Activated gamma-delta T cell treated with anti-CD3 and anti-CD28 coated beads, Interleukin-2, amount 50 U/mL, for 16 hours (primary cell): ENCODE data around the gene GIN1.
"Not testable (repeated sequence)": the region's sequence is repeated elsewhere in the genome, so short reads cannot be mapped to it uniquely, and the experiment has no call there.

Source experiments
- DNase-seq: peaks from one replicate; pipeline ENCODE4 v3.0.0-alpha.2; 2020; ENCODE audit warnings: low read depth

The GIN1 gene

GRCh38 chr5:103110403-103110802 lies 9.5 kb downstream of the GIN1 start:
- DNase-seq, result no peak

- DNase-seq, result no peak
These were observed 10.7 kb downstream of the GIN1 start for GRCh38 chr5:103109277-103109676.

- no peak for DNase-seq
These were observed 11.9 kb downstream of the GIN1 start for GRCh38 chr5:103108086-103108485.

- no peak for DNase-seq
These were observed 17.7 kb downstream of the GIN1 start for GRCh38 chr5:103102234-103102633.

GRCh38 chr5:103101079-103101750 lies 18.7 kb downstream of the GIN1 start:
- no peak for DNase-seq

- DNase-seq, result no peak
These were observed 20.9 kb downstream of the GIN1 start for GRCh38 chr5:103098993-103099392.

- DNase-seq, result no peak
These were observed 25.2 kb downstream of the GIN1 start for GRCh38 chr5:103094737-103095136.

GRCh38 chr5:103093727-103094126 lies 26.2 kb downstream of the GIN1 start:
- DNase-seq, result no peak

- DNase-seq, result no peak
These were observed 27.3 kb downstream of the GIN1 start for GRCh38 chr5:103092676-103093075.

- no peak for DNase-seq
These were observed 29.1 kb downstream of the GIN1 start for GRCh38 chr5:103090791-103091190.

GRCh38 chr5:103089272-103089671 lies 30.7 kb downstream of the GIN1 start:
- DNase-seq, result no peak

- no peak for DNase-seq
These were observed 33.4 kb downstream of the GIN1 start for GRCh38 chr5:103086547-103086946.

GRCh38 chr5:103079796-103080195 lies 40.1 kb downstream of the GIN1 start:
- no peak for DNase-seq

GRCh38 chr5:103075442-103075841 lies 44.5 kb downstream of the GIN1 start:
- no peak for DNase-seq

GRCh38 chr5:103073500-103073899 lies 46.4 kb downstream of the GIN1 start:
- DNase-seq, result not testable (repeated sequence)

- no peak for DNase-seq
These were observed 53.6 kb downstream of the GIN1 start for GRCh38 chr5:103066326-103066725.

GRCh38 chr5:103060424-103060954 lies 59.4 kb downstream of the GIN1 start:
- no peak for DNase-seq

- DNase-seq, result no peak
These were observed 60.4 kb downstream of the GIN1 start for GRCh38 chr5:103059525-103059924.

GRCh38 chr5:103057208-103058130 lies 62.5 kb downstream of the GIN1 start:
- no peak for DNase-seq

- DNase-seq, result not testable (repeated sequence)
These were observed 73.2 kb downstream of the GIN1 start for GRCh38 chr5:103046706-103047105.

GRCh38 chr5:103041071-103041676 lies 78.8 kb downstream of the GIN1 start:
- DNase-seq, result no peak

- no peak for DNase-seq
These were observed 82.1 kb downstream of the GIN1 start for GRCh38 chr5:103037673-103038455.
